Thyroid gland (tissue), 4 donors: Measurements from ENCODE around the gene SAG.

Source experiments
- CTCF ChIP-seq, 6 experiments: fragments of 200-600 bp in 3 of 6; fragments of 450-650 bp in 3 of 6; sonication (generic) in 3 of 6; IDR thresholded peaks; one replicate each; pipeline ENCODE4 v1.5.1; 2016 to 2019; ENCODE audit warnings: antibody characterized with exemption in 6 of 6, mild to moderate bottlenecking in 2 of 6, inconsistent platforms in 1 of 6, moderate library complexity in 1 of 6
- POLR2A ChIP-seq, 2 donors: fragments of 450-650 bp; IDR thresholded peaks; one replicate each; pipeline ENCODE4 v1.6.1; 2017; ENCODE audit warnings: antibody characterized with exemption in 2 of 2, mild to moderate bottlenecking in 2 of 2, moderate library complexity in 1 of 2

- no peak for TF ChIP-seq CTCF (IDR thresholded peaks at IDR 0.05)
- no peak for TF ChIP-seq POLR2A (IDR thresholded peaks at IDR 0.05)
These were observed 65.2 kb downstream of the SAG start for GRCh38 chr2:233372855-233373254.
